ENCODE results near the gene PTPRT. TPM values are rescaled to one million over a fixed set of nuclear protein-coding genes. Genes with fewer than 3 reads are reported as not detected.

PTPRT gene
- total RNA-seq, 1 experiment from 2014 or later: not detected

- DNase-seq (ENCODE audit: low read depth, low spot score) (no peak), ATAC-seq (no peak)
- Histone ChIP-seq H3K36me3 (ENCODE audit: control insufficient read depth in 1 of 2, insufficient read depth in 2 of 2, low read length in 2 of 2) (no peaks in the 10 kb centered on the region), H3K27ac (ENCODE audit: low read depth, low read length) (no peak overlapping the region), H3K27me3 (ENCODE audit: insufficient read depth, low read length) (no peaks in the 10 kb centered on the region), H3K9me2 (ENCODE audit: insufficient read depth) (no peaks in the 10 kb centered on the region), H3K4me2 (ENCODE audit: low read length) (no peak overlapping the region), H3K4me1 (ENCODE audit: control insufficient read depth in 1 of 2, insufficient read depth in 2 of 2, low read length in 2 of 2) (no peaks in the 10 kb centered on the region), H3K79me2 (ENCODE audit: insufficient read depth, low read length) (no peaks in the 10 kb centered on the region), H3K9me3 (ENCODE audit: control insufficient read depth in 1 of 2, insufficient read depth in 1 of 2, low read depth in 1 of 2, low read length in 2 of 2) (peaks cover 14 to 19% of the 10 kb centered on the region in 2 experiments; a peak in 3 of 4 replicates), H4K20me1 (ENCODE audit: insufficient read depth) (no peaks in the 10 kb centered on the region), H3K9ac (ENCODE audit: low read length) (no peak overlapping the region), H3K4me3 (replicated peaks in 1 of 2; ENCODE audit: low read depth in 1 of 2, low read length in 2 of 2) (no peak overlapping the region), H2AFZ (ENCODE audit: low read depth, low read length, poor library complexity, severe bottlenecking) (no peak overlapping the region)
- ChIA-PET CTCF (no interaction called here), RAD21 (ENCODE audit: low non-redundant PET in 1 of 2, low total read pairs in 2 of 2, uncharacterized antibody in 2 of 2, unreplicated experiment in 2 of 2) (no interaction called here), POLR2A (no interaction called here)
- no peak for TF ChIP-seq FOSL1 (IDR thresholded peaks at IDR 0.05; ENCODE audit: low read depth)
- TF ChIP-seq SP1 (IDR thresholded peaks at IDR 0.05; ENCODE audit: low read depth): no peak
- intact Hi-C loops (cut with micrococcal nuclease): no loop called here
- no TSS peak for BruUV-seq (replicated peaks)
These were observed 295.2 kb downstream of the PTPRT start for GRCh38 chr20:42894483-42894882.

GRCh38 chr20:42889517-42889916 is 300.2 kb downstream of the PTPRT start:
- H3K9ac ChIP-seq (ENCODE audit: low read length): no peak overlapping the region
- H3K9me3 ChIP-seq (ENCODE audit: control insufficient read depth in 1 of 2, insufficient read depth in 1 of 2, low read depth in 1 of 2, low read length in 2 of 2): peaks cover 17 to 20% of the 10 kb centered on the region in 2 experiments; a peak in 2 of 4 replicates
- no peak overlapping the region for H3K4me3 ChIP-seq (replicated peaks in 1 of 2; ENCODE audit: low read depth in 1 of 2, low read length in 2 of 2)
- no peak overlapping the region for H2AFZ ChIP-seq (ENCODE audit: low read depth, low read length, poor library complexity, severe bottlenecking)
- H4K20me1 ChIP-seq (ENCODE audit: insufficient read depth): no peaks in the 10 kb centered on the region
- H3K4me1 ChIP-seq (ENCODE audit: control insufficient read depth in 1 of 2, insufficient read depth in 2 of 2, low read length in 2 of 2): no peaks in the 10 kb centered on the region
- no peaks in the 10 kb centered on the region for H3K79me2 ChIP-seq (ENCODE audit: insufficient read depth, low read length)
- no peaks in the 10 kb centered on the region for H3K36me3 ChIP-seq (ENCODE audit: control insufficient read depth in 1 of 2, insufficient read depth in 2 of 2, low read length in 2 of 2)
- H3K27ac ChIP-seq (ENCODE audit: low read depth, low read length): no peak overlapping the region
- CTCF ChIA-PET: no interaction called here
- RAD21 ChIA-PET (ENCODE audit: low non-redundant PET in 1 of 2, low total read pairs in 2 of 2, uncharacterized antibody in 2 of 2, unreplicated experiment in 2 of 2): no interaction called here
- POLR2A ChIA-PET: no interaction called here
- no peaks in the 10 kb centered on the region for H3K27me3 ChIP-seq (ENCODE audit: insufficient read depth, low read length)
- intact Hi-C loops (cut with micrococcal nuclease): no loop called here
- no TSS peak for BruUV-seq (replicated peaks)
- ATAC-seq: no peak
- no peak for DNase-seq (ENCODE audit: low read depth, low spot score)
- no peak overlapping the region for H3K4me2 ChIP-seq (ENCODE audit: low read length)
- H3K9me2 ChIP-seq (ENCODE audit: insufficient read depth): no peaks in the 10 kb centered on the region
- TF ChIP-seq SRF (IDR thresholded peaks at IDR 0.05; ENCODE audit: low read depth): no peak
- TF ChIP-seq EZH2phosphoT487 (IDR thresholded peaks at IDR 0.05; ENCODE audit: borderline replicate concordance): no peak
- TF ChIP-seq SIN3A (IDR thresholded peaks at IDR 0.05; ENCODE audit: low read depth): no peak
- TF ChIP-seq CEBPB (IDR thresholded peaks at IDR 0.05; ENCODE audit: low read depth): no peak
- no peak for TF ChIP-seq RAD21 (IDR thresholded peaks at IDR 0.05; ENCODE audit: low read depth)
- no peak for TF ChIP-seq FOSL1 (IDR thresholded peaks at IDR 0.05; ENCODE audit: low read depth)
- no peak for TF ChIP-seq ZBTB33 (IDR thresholded peaks at IDR 0.05; ENCODE audit: extremely low read depth, insufficient replicate concordance, low read length)
- no peak for TF ChIP-seq POLR2A (IDR thresholded peaks at IDR 0.05; ENCODE audit: borderline replicate concordance, extremely low read depth, insufficient read depth, insufficient read length)
- no peak for TF ChIP-seq SP1 (IDR thresholded peaks at IDR 0.05; ENCODE audit: low read depth)
- no peak for TF ChIP-seq EGR1 (IDR thresholded peaks at IDR 0.05; ENCODE audit: low read depth)
- no peak for TF ChIP-seq ELF1 (IDR thresholded peaks at IDR 0.05; ENCODE audit: borderline replicate concordance, low read depth)
- no peak for TF ChIP-seq CTCF (IDR thresholded peaks at IDR 0.05 in 2 of 3, conservative IDR thresholded peaks at IDR 0.05 in 1 of 3; ENCODE audit: borderline replicate concordance in 1 of 3, insufficient read depth in 1 of 3, low read depth in 2 of 3, low read length in 2 of 3)
- TF ChIP-seq YY1 (IDR thresholded peaks at IDR 0.05; ENCODE audit: extremely low read depth, insufficient replicate concordance, low read depth, low read length): no peak
- no peak for TF ChIP-seq REST (IDR thresholded peaks at IDR 0.05; ENCODE audit: low read depth)

Data from HCT116 (cell line).